Stimulated activated CD8-positive, alpha-beta memory T cell treated with anti-CD3 and anti-CD28 coated beads, Interleukin-15, amount 100 ng/mL, for 1 hour (primary cell): ENCODE results near the gene PRSS27.

Experiments used
- DNase-seq: peaks from one replicate; pipeline ENCODE4 v3.0.0-alpha.2; 2020; ENCODE audit warnings: low read depth

Gene PRSS27

DNA sequence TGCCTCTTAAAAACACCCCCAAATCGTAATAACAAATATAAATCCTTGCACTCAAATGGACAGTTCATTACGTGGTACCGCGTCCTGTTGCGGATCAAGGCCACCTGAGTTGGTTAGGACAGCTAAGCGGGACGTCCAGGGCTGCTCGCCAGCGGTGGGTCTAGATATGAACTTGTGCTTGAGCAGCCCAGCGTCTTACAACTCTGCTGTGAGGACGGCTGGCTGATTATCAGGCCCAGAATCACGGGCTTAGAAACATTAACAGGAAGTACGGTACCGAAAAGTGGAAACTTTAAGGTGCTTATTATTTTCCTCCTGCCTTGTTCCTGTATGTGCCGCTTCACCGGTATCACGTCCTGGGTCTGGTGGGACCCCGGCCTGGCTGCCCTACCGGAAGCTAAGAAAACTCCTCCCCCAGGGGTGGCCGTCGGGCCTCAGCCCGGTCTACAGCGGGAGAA is 31.6 kb upstream of the PRSS27 start:
- no peak for DNase-seq

DNA sequence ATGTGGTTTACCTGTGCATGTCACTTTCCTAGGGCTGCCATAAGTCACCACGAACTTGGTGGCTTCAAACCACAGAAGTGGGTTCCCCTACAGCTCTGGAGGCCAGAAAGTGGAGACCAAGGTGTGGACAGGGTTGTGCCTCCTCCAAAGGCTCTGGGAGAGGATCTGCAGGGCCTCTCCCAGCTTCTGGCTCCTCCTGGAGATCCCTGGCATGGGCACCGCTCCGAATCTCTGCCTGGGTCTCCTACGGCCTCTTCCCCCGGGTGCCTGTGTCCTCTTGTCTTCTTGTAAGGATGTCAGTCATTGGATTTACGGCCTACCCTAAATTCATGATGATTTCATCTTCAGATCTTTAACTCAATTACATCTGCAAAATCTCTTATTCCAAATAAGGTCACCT is 29.9 kb upstream of the PRSS27 start:
- DNase-seq: no peak

DNA sequence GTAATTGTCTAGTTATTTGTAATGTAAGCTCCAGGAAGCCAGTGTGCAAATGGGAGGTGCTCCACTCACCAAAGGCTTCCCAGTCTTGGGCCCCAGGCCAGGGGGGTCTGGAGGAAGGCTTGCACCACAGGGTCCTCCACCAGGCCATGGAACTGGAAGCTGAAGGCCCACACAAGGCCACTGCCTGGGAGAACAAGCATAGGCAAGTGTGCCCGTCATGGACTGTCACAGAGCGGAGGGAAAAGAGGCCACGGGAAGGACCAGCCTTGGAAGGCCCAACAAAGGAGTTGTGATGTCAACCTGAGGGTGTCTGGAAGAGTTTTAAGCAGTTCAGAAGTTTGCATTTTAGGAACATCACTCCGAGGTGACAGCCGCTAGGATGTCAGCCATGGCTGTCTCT is 29.5 kb upstream of the PRSS27 start:
- DNase-seq: no peak

GRCh38 chr16:2748757-2749455 is 28.9 kb upstream of the PRSS27 start:
- DNase-seq: no peak

- no peak for DNase-seq
These were observed 25.9 kb upstream of the PRSS27 start for GRCh38 chr16:2745961-2746360.

- no peak for DNase-seq
These were observed 25.3 kb upstream of the PRSS27 start for GRCh38 chr16:2745116-2745890.

DNA sequence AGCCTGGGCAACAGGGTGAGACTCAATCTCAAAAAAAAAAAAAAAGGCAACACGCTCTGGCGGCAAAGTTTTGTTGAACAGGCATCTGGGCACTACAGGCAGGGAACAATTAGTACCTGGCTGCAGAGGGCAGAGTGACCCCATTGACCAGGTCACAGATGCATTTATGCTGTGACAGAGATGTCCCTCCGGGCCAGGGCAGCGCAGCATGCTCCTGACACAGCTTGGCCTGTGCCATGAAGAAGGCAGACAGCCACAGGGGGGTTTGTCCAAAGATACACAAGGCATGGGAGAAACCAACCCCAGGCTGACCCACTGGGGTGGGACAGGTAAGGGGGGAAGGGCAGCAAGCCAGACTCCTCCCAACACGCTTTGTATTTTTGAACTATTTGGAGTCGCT is 24.7 kb upstream of the PRSS27 start:
- DNase-seq: no peak

DNA sequence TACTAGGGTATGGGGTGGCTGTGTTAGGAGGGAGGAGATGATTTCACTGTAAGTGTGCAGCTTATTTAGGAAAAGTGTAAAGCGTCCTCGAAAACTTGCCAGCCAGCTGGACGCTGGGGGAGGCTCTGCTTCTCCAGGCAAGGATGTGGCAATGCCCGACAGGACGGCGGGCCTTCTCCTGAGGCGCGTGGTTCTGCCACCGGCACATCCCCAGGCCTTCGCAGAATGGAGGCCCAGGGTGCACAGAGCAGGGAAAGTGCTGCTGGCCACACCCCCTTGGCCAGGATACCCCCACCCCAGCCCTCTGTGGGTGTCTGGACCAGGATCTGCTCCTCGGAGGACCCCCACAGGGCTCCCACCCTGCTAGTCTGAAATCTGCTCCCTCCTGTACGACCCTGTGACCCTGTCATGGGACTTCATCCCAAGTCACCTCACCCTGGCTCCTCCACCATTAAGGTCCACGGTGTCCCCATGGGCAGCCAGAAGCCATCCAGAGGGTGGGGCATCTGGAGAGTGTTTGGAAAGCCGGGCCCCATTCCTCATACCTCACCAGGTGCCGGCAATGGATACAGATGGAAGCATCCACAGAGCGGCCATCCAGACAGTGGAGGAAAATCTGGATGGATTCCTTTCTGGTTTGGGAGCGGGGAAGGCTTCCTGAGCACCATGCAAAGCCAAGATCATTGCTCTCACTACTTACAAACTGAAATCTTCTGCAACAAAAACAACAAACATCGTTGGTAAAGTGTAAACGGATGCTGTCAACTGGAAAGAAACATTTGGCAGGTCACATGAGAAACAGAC is 23.2 kb upstream of the PRSS27 start:
- DNase-seq: no peak

GRCh38 chr16:2742323-2743006 is 22.4 kb upstream of the PRSS27 start:
- no peak for DNase-seq

DNA sequence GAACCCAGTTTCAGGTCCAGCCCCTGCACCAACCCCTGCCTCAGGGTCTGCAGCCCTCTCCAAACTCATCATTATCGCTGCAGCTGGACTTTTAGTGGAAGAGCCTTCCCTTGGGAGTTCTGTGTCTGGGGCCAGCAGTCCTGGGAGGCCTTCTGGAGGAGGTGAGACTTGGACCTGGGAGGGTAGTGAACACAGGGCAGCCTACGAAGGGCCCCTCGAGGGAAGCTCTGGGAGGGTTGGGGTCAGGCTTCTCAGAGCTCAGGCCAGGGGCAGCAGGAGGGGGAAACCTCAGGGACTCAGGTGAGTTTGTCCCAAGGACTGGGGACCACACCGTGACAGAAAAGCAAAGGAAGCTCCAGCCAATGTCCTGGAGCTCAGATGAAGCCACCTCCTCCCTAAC is 21.1 kb upstream of the PRSS27 start:
- DNase-seq: no peak

DNA sequence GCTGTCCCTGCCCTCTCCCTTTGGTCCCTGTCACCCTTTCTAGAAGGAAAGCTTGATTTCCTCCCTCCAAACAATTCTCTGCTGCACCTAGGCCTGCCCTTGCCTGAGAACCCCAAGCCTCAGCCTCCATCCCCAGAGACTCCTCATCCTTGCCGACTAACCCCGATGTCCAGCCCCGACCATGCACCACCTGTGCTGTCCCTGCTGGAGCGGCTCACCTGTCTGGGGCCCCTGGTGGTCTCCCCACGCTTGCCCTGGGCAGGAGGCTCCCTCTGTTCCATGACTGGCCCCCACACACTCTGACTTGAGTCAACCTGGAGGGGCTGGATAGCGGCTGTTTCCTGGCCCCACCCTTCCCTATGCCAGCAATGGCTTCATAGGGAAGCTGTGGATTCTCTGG is 20.5 kb upstream of the PRSS27 start:
- no peak for DNase-seq

GRCh38 chr16:2739625-2740430 is 19.8 kb upstream of the PRSS27 start:
- DNase-seq: no peak

- DNase-seq: no peak
These were observed 18.6 kb upstream of the PRSS27 start for GRCh38 chr16:2738615-2739014.

- no peak for DNase-seq
These were observed 17.9 kb upstream of the PRSS27 start for GRCh38 chr16:2737895-2738418.

GRCh38 chr16:2737238-2737605 is 17.2 kb upstream of the PRSS27 start:
- DNase-seq: no peak

DNA sequence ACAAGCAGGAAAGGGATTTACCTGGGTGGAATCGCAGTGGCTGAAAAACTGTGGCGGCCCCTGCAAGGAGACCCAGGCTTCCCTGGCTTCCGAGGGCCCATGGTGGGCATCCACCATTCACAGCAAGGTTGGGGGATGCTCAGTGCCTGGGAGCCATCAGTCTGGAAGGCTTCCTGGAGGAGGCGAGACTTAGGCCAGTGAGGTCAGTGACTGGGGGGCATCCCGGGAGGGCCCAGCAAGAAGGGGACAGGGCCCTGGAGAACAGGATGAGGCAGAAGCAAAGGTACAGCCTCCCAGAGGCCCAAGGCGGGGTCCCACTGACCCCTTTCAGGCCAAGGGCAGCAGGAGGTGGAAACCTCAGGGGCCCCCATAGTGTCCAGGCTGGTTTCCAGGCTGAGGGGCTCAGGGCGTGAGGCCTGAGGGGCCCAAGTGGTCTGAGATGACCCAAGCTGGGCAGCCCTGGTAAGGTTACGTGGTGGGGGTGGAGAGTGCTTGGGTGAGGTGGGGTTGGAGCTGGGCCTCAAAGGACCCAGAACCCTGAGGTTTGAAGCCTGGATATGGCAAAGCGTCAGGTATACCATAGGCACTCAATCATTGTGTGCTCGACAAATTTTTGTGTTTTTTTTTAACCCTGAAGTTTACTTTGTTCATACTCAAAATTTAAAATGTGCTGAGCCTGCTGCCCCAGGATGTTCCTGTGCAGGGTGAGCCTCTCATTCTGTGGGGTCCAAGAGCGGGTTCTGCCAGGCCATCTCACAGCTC is 16.6 kb upstream of the PRSS27 start:
- DNase-seq: no peak

- DNase-seq: no peak
These were observed 15.0 kb upstream of the PRSS27 start for GRCh38 chr16:2734844-2735515.

DNA sequence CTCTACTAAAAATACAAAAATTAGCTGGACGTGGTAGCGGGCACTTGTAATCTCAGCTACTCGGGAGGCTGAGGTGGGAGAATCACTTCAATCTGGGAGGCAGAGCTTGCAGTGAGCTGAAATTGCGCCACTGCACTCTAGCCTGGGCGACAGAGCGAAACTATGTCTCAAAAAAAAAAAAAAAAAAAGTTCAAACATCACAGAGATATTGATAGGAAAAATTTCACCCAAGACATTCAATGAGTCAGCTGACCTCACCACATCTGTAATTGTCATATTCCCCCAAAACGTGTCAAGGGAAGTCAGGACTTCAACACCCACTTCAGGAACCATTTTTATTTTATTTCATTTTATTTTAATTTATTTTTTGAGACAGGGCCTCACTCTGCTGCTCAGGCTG is 8.0 kb upstream of the PRSS27 start:
- DNase-seq: no peak

DNA sequence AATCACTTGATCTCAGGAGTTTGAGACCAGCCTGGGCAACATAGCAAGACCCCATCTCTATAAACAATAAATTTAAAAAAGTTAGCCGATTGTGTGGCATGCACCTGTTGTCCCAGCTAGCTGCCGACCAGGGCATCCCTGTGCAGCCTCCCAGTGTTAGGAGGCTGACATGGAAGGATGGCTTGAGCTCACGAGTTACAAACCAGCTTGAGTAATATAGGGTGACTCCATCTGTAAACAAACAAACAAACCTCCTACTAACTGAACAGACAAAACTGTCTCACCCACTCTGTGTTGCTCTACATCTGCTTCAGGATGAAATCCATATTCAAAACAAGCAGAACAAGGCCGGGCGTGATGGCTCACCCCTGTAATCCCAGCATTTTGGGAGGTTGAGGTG is 6.9 kb upstream of the PRSS27 start:
- no peak for DNase-seq

- no peak for DNase-seq
These were observed 4.9 kb upstream of the PRSS27 start for GRCh38 chr16:2724816-2725348.
